Chondrocyte (in vitro differentiated cells): Measurements from ENCODE around the gene PPFIBP2. TPM values are rescaled to one million over a fixed set of nuclear protein-coding genes. Genes with fewer than 3 reads are reported as not detected.

ENCODE experiments used
- DNase-seq: peaks from one replicate; pipeline ENCODE4 v3.0.0; 2021; ENCODE audit warnings: mixed read lengths, low spot score
- H3K27ac Mint-ChIP-seq: one replicate; pipeline ENCODE4 v1.8.0; 2021; ENCODE audit warnings: mild to moderate bottlenecking, moderate library complexity, mixed read lengths; ENCODE audit not compliant: unreplicated experiment
- H3K27me3 Mint-ChIP-seq: 2 replicates; pipeline ENCODE4 v1.8.0; 2021; ENCODE audit warnings: low read depth, mixed read lengths
- H3K36me3 Mint-ChIP-seq: 2 replicates; pipeline ENCODE4 v1.8.0; 2021; ENCODE audit warnings: low read depth, mixed read lengths
- H3K4me1 Mint-ChIP-seq: 2 replicates; pipeline ENCODE4 v1.8.0; 2021; ENCODE audit warnings: low read depth, mild to moderate bottlenecking, mixed read lengths
- H3K4me3 Mint-ChIP-seq: one replicate; pipeline ENCODE4 v1.8.0; 2021; ENCODE audit warnings: mild to moderate bottlenecking, moderate library complexity, mixed read lengths; ENCODE audit not compliant: unreplicated experiment
- H3K9me3 Mint-ChIP-seq: 2 replicates; pipeline ENCODE4 v1.8.0; 2021; ENCODE audit warnings: low read depth, mixed read lengths
- total RNA-seq: library from RNA; stranded (reverse); gene quantifications from 3 replicates; pipeline ENCODE4 v1.2.1, GENCODE V29; 2021
- TF ChIP-seq, protein P1 (sequence below): fragments of 200-600 bp; sonication (generic); IDR thresholded peaks from 2 replicates; pipeline ENCODE4 v1.5.0; 2021; ENCODE audit warnings: antibody characterized with exemption, mild to moderate bottlenecking, moderate library complexity

The PPFIBP2 gene
- total RNA-seq, 1 donor from 2014 or later = 90.8 TPM

DNA sequence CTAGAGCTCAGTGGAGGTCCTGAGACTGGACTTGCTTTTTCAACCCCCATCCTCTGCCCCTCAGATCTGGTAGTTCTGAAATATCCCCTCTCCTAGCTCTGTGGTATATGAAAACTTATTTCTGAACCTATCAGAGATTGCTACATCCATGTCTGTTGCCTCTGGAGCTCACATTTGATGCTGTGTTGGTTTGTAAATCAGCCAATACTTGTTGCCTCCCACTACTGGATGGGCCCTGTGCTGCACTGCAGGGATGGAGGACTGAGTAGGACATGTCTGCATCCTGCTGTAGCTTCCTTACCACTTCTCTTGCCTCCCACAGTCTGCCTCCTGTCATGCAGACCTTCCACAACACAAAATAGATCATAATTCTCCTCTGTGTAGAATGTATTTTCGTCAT is 23.3 kb upstream of the PPFIBP2 start:
- Mint-ChIP-seq H3K4me1 (peaks cover 25% of the 10 kb centered on the region), H3K27me3 (no peaks in the 10 kb centered on the region), H3K36me3 (peaks cover 5% of the 10 kb centered on the region), H3K9me3 (no peaks in the 10 kb centered on the region), H3K4me3 (no peak overlapping the region), H3K27ac (no peak overlapping the region)
- DNase-seq = no peak
- TF ChIP-seq, protein P1, sequence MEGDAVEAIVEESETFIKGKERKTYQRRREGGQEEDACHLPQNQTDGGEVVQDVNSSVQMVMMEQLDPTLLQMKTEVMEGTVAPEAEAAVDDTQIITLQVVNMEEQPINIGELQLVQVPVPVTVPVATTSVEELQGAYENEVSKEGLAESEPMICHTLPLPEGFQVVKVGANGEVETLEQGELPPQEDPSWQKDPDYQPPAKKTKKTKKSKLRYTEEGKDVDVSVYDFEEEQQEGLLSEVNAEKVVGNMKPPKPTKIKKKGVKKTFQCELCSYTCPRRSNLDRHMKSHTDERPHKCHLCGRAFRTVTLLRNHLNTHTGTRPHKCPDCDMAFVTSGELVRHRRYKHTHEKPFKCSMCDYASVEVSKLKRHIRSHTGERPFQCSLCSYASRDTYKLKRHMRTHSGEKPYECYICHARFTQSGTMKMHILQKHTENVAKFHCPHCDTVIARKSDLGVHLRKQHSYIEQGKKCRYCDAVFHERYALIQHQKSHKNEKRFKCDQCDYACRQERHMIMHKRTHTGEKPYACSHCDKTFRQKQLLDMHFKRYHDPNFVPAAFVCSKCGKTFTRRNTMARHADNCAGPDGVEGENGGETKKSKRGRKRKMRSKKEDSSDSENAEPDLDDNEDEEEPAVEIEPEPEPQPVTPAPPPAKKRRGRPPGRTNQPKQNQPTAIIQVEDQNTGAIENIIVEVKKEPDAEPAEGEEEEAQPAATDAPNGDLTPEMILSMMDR = no peak

DNA sequence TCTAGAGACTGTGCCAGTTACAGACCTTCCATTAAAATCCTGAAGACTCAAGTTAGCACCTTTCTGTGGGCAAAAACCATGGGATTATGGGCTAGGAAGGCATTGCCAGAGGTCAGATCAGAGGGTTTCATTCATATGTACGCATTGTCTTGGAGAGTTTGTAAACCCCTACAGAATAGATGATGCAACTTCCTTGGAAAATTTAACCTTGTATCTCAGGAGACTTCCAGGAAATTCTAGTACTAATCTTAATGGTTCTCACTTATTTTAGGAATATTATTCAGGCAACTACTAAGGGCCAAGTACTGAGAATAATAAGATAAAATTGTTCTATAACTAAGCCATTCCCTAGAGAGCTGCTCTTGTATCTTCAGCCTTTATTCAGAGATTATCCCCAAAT is 21.5 kb upstream of the PPFIBP2 start:
- DNase-seq = no peak
- no peak overlapping the region for H3K27ac Mint-ChIP-seq
- no peak overlapping the region for H3K4me3 Mint-ChIP-seq
- no peaks in the 10 kb centered on the region for H3K9me3 Mint-ChIP-seq
- peaks cover 9% of the 10 kb centered on the region for H3K4me1 Mint-ChIP-seq
- TF ChIP-seq, protein P1 = no peak
- peaks cover 5% of the 10 kb centered on the region for H3K36me3 Mint-ChIP-seq
- no peaks in the 10 kb centered on the region for H3K27me3 Mint-ChIP-seq

DNA sequence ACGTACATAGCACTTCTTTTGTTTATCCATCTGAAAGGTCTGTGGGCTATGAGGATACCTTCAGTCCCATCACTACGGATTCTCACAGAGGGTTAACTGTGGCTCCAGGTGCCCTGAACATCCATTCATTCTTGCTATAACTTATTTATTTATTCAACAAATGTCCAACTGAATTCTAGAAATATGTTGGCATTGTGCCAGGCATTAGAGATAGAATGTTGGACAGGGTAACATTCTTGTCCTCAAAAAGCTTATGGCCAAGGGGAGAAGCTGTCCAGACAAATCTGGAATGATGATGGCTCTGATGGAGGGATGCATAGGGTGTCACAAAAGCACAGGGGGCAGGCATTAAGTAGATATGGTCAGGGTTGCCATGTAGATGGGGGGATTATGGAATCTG is 20.1 kb upstream of the PPFIBP2 start:
- H3K4me1 Mint-ChIP-seq = peaks cover 8% of the 10 kb centered on the region
- H3K27ac Mint-ChIP-seq = no peak overlapping the region
- no peak overlapping the region for H3K4me3 Mint-ChIP-seq
- no peaks in the 10 kb centered on the region for H3K9me3 Mint-ChIP-seq
- no peaks in the 10 kb centered on the region for H3K27me3 Mint-ChIP-seq
- TF ChIP-seq, protein P1 = no peak
- DNase-seq = no peak
- H3K36me3 Mint-ChIP-seq = peaks cover 4% of the 10 kb centered on the region

DNA sequence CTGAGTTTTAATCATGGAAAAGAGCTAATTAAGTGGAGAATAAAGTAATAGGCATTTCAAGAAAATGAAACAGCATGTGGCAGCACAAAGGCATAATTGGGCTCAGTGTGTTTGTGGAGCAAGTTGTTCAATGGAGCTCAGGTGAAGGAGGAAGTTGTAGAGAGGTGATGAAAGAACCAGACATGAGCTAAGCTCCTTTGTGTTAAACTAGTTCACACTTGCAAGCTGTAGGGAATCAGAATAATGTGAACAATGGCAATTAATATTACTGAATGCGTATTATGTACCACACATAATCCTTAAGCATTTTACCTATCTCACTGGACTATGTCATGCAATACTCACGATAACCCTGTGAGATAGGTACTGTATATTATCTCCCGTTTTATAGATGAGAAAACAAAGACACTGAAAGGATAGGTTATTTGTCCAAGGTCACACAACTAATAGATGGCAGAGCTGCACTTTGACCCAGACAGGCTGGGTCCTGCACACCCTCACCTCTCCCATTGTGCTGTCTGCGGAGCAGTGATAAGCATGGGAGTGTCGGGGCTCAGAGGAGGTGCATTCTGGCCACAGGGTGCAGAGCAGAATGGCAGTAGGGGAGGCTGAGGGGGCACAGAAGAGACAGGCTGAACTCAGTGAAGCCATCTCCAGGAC is 19.6 kb upstream of the PPFIBP2 start:
- no peaks in the 10 kb centered on the region for H3K9me3 Mint-ChIP-seq
- H3K27ac Mint-ChIP-seq = no peak overlapping the region
- H3K4me3 Mint-ChIP-seq = no peak overlapping the region
- H3K27me3 Mint-ChIP-seq = no peaks in the 10 kb centered on the region
- H3K36me3 Mint-ChIP-seq = peaks cover 4% of the 10 kb centered on the region
- no peak for DNase-seq
- TF ChIP-seq, protein P1 = no peak
- peaks cover 8% of the 10 kb centered on the region for H3K4me1 Mint-ChIP-seq

DNA sequence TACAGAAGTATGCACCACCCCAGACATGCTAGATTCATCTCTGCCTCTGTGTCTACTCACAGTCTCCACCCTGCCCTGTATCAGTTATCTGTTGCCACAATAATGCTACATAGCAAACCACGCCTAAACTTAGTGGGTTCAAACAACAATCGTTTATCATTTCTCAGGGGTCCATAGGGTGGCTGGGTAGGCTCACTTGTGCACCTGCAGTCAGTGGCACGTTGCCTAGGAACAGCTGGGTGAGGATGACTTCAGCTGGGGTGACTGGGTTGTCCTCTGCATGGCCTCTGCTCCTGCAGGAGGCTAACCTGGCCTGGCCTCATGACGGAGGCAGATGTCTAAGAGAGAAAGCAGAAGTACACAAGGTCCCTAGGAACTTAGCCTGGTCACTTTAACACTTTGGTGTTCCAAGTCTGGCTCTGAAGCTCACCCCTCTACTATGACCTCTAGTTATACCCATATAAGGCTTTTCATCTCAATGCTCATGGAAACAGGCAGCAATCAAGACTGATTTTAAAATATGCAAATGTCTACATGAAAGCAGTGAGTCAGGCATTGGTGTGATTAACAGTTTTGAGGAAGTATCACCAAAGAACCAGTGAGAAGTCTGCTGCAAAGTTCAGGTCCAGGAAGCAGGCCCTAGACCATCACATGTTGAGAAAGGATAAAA is 17.8 kb upstream of the PPFIBP2 start:
- Mint-ChIP-seq H3K9me3 (no peaks in the 10 kb centered on the region), H3K27me3 (no peaks in the 10 kb centered on the region), H3K27ac (no peak overlapping the region), H3K4me1 (no peaks in the 10 kb centered on the region), H3K36me3 (peaks cover 4% of the 10 kb centered on the region), H3K4me3 (no peak overlapping the region)
- TF ChIP-seq, protein P1 = no peak
- no peak for DNase-seq
